Measurements from ENCODE around the gene DHRS11. TPM values are rescaled to one million over a fixed set of nuclear protein-coding genes. Genes with fewer than 3 reads are reported as not detected.

Gene DHRS11
- total RNA-seq, 1 experiment from 2014 or later = 38.6 TPM

DNA sequence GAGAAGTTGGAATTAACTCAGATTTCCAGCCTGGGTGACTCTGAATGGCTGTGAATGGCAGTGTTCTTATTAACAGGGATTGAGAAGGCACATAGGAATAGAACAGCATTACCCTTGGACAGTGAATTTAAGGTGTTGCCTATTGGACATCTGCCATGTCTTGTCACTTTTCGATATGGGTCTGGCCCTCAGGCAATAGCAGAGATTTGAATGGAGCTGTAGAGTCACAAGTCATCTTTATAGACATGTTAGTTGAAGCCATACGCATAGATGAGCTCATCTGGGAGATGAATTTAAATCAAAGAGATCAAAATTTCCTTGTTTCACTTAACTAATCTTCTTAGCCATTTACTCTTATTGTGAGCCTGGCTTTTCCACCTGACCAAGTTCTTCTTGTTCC, 14.9 kb upstream of the DHRS11 start:
- DNase-seq = no peak
- Histone ChIP-seq H3K4me3 (ENCODE audit: insufficient read depth, low read depth, low read length) (no peak overlapping the region), H3K36me3 (replicated peaks; ENCODE audit: control insufficient read depth, insufficient read depth, low read length) (peaks cover 11% of the 10 kb centered on the region), H3K27me3 (ENCODE audit: control insufficient read depth, insufficient read depth, low read length) (no peaks in the 10 kb centered on the region)

- H3K4me3 ChIP-seq (ENCODE audit: insufficient read depth, low read depth, low read length) = no peak overlapping the region
- H3K36me3 ChIP-seq (replicated peaks; ENCODE audit: control insufficient read depth, insufficient read depth, low read length) = peaks cover 12% of the 10 kb centered on the region
- no peaks in the 10 kb centered on the region for H3K27me3 ChIP-seq (ENCODE audit: control insufficient read depth, insufficient read depth, low read length)
- DNase-seq = no peak
Measured at GRCh38 chr17:36578671-36579070, 13.0 kb upstream of the DHRS11 start.

DNA sequence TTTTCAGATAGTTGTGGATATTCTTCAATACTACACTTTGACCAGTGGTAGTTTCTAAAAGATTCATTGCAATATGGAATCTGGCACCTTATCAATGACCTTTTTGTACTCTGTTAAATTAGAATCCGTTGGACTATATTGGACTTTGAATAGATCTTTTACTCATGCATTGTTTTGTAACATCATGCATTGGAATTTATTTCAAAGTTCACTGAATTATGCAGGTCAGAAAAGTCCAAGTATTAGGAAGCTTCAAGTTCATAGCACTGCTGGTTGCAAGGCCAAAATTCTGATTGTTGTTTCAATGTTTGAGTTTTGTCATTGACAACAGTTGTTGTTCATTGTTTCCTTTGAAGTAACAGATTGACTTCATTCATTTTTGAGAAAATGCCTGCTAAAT, 7.9 kb upstream of the DHRS11 start:
- DNase-seq = no peak
- Histone ChIP-seq H3K36me3 (replicated peaks; ENCODE audit: control insufficient read depth, insufficient read depth, low read length) (peaks cover 14% of the 10 kb centered on the region), H3K4me3 (ENCODE audit: insufficient read depth, low read depth, low read length) (no peak overlapping the region), H3K27me3 (ENCODE audit: control insufficient read depth, insufficient read depth, low read length) (no peaks in the 10 kb centered on the region)

DNA sequence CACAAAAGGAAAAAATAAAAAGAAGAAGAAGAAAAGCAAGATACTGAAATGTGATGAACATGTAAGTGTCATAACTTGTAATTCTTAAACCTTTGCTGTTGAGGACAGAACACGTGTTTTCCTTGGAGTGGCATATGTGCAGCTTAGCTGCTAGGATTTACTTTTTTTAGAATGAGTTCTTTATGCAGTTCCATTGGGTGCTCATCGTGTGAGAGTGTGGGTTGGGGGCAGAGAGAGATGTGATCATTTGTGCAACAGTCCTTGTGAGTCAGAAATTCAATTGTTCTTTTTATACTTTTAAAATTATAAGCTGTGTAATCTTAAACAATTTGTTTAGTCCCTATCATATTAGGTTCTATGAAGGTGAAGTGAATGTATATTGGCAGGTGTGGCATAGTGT, 5.5 kb upstream of the DHRS11 start:
- Histone ChIP-seq H3K4me3 (ENCODE audit: insufficient read depth, low read depth, low read length) (no peak overlapping the region), H3K27me3 (ENCODE audit: control insufficient read depth, insufficient read depth, low read length) (no peaks in the 10 kb centered on the region), H3K36me3 (replicated peaks; ENCODE audit: control insufficient read depth, insufficient read depth, low read length) (peaks cover 10% of the 10 kb centered on the region)
- DNase-seq = no peak

DNA sequence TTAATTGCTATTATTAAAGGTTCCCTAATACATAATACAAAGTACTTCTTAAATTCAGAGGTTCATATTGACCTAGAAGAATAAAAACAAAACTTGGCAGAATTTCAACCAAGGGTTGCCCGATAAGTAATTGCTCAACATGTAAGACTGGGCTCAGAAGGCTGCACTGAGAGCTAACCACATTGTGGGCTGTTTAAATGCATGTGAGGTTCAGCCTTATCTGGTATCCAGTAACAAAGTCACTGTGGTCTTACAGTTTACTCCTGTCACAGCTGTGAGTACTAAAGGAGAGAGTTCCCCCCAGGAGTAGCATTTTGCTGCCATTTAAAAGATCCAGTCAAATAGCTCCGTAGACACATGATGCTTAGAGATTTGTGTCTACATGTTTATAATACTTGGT, 1.6 kb upstream of the DHRS11 start:
- H3K36me3 ChIP-seq (replicated peaks; ENCODE audit: control insufficient read depth, insufficient read depth, low read length) = peaks cover 8% of the 10 kb centered on the region
- no peak overlapping the region for H3K4me3 ChIP-seq (ENCODE audit: insufficient read depth, low read depth, low read length)
- no peak for DNase-seq
- H3K27me3 ChIP-seq (ENCODE audit: control insufficient read depth, insufficient read depth, low read length) = no peaks in the 10 kb centered on the region

- Histone ChIP-seq H3K27me3 (ENCODE audit: control insufficient read depth, insufficient read depth, low read length) (no peaks in the 10 kb centered on the region), H3K36me3 (replicated peaks; ENCODE audit: control insufficient read depth, insufficient read depth, low read length) (peaks cover 5% of the 10 kb centered on the region), H3K4me3 (ENCODE audit: insufficient read depth, low read depth, low read length) (peak overlapping the region; percentile 79)
- DNase-seq = peak; percentile 87
Measured at GRCh38 chr17:36592316-36592715, 637 bp downstream of the DHRS11 start.

DNA sequence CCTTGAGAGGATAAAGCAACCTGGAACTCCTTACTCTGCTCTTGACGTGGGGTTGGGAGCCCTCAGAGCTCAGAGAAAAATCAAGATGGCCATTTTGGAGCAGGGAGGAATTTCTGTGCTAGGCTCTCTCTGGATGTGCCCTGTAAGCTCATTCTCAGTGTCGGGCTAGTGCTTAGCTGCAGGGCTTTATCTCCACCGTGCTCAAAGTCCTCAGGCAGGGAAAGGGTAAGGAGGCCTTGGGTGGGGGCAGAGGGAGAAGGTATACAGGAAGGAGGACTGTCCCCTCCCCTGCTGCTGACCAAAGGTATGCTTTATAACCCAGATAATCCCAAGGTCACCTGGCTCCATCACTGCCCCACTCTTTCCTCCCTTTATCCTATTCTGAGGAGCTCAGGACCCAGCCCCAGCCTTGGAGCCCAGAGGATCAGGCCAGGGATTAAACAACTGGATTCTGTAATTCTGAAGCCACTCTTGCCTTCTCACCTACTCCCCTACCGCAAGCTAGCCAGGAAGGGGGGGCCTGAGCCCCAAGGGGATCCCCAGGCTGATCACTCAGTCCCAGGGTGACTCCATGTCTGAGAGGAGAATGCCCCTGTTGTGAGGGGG, 1.1 kb downstream of the DHRS11 start:
- DNase-seq = peak; percentile 47
- no peaks in the 10 kb centered on the region for H3K27me3 ChIP-seq (ENCODE audit: control insufficient read depth, insufficient read depth, low read length)
- peak overlapping the region; percentile 79 for H3K4me3 ChIP-seq (ENCODE audit: insufficient read depth, low read depth, low read length)
- H3K36me3 ChIP-seq (replicated peaks; ENCODE audit: control insufficient read depth, insufficient read depth, low read length) = peaks cover 5% of the 10 kb centered on the region

GRCh38 chr17:36593656-36594316, 2.1 kb downstream of the DHRS11 start:
- H3K27me3 ChIP-seq (ENCODE audit: control insufficient read depth, insufficient read depth, low read length) = no peaks in the 10 kb centered on the region
- H3K4me3 ChIP-seq (ENCODE audit: insufficient read depth, low read depth, low read length) = no peak overlapping the region
- H3K36me3 ChIP-seq (replicated peaks; ENCODE audit: control insufficient read depth, insufficient read depth, low read length) = peaks cover 9% of the 10 kb centered on the region

DNA sequence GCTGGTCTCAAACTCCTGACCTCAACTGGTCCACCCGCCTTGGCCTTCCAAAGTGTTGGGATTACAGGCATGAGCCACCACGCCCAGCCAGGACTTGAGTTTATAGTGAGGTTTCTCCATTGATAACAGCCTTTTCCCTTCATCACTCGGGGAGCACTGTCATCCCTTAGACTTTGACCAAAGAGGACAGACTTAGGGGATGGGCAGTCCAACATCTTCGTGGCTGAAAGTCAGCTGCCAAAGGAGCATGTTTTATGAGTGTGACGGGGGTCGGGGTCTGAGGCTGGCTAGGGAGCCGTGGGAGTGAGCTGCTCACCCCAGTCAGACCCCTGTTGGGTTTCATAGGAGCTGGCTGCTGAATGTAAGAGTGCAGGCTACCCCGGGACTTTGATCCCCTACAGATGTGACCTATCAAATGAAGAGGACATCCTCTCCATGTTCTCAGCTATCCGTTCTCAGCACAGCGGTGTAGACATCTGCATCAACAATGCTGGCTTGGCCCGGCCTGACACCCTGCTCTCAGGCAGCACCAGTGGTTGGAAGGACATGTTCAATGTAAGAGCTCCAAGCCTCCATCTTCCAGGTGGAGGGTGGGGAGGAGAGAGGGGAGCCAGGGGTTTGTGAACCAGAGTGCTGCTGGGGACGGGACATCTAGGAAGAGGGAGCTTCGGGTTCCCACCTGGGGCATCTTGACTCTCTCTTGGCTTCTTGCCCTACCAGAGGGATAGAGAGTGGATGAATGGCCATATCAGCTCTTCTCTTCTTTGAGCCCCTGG, 3.1 kb downstream of the DHRS11 start:
- no peak for DNase-seq
- H3K36me3 ChIP-seq (replicated peaks; ENCODE audit: control insufficient read depth, insufficient read depth, low read length) = peaks cover 9% of the 10 kb centered on the region
- no peak overlapping the region for H3K4me3 ChIP-seq (ENCODE audit: insufficient read depth, low read depth, low read length)
- H3K27me3 ChIP-seq (ENCODE audit: control insufficient read depth, insufficient read depth, low read length) = no peaks in the 10 kb centered on the region

More at GRCh38 chr17:36593656-36594316, 2.1 kb downstream of the DHRS11 start:
- no peak for DNase-seq

GRCh38 chr17:36597226-36597625, 5.5 kb downstream of the DHRS11 start:
- H3K4me3 ChIP-seq (ENCODE audit: insufficient read depth, low read depth, low read length) = no peak overlapping the region
- H3K36me3 ChIP-seq (replicated peaks; ENCODE audit: control insufficient read depth, insufficient read depth, low read length) = peaks cover 9% of the 10 kb centered on the region
- no peaks in the 10 kb centered on the region for H3K27me3 ChIP-seq (ENCODE audit: control insufficient read depth, insufficient read depth, low read length)
- DNase-seq = no peak

DNA sequence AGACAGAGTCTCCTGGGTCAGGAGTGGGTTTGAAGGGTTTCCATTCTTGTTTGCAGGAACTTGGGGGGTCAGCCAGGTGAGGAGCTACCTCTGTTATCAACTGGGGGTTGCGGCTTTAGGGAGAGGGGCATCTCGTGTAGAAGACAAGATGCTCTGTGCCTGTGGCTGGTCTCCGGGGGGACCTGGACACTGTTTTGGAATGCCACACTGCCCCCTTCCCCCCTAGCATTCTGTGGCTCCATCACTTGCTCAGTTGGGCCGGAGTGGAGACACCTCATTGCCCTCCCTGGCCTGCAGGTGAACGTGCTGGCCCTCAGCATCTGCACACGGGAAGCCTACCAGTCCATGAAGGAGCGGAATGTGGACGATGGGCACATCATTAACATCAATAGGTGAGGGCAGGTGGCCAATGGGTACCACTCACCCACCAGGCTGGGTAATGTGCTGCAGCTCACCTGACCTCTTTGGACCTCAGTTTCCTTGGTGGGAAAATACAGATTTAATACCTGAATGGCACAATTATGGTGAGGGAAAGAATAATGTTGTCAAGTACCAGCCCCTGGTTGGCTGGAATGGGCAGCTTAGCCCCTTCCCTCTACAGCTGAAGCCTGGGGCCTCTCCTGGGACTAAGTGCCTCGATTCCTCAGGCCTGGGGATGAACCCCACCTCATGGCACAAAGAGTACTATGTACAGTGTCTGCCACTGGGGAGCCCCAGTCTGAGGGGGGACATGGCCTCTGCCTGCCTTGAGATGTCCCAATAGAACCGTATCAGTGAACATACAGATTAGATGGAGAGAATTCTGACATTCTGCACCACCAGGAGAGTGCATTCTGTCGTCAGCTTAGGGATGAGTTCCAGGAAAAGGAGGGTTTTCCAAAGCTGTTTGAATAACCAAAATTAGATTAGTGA, 6.4 kb downstream of the DHRS11 start:
- peaks cover 9% of the 10 kb centered on the region for H3K36me3 ChIP-seq (replicated peaks; ENCODE audit: control insufficient read depth, insufficient read depth, low read length)
- DNase-seq = no peak
- no peaks in the 10 kb centered on the region; the same call in 1 of the 2 replicates for H3K27me3 ChIP-seq (ENCODE audit: control insufficient read depth, insufficient read depth, low read length)
- no peak overlapping the region for H3K4me3 ChIP-seq (ENCODE audit: insufficient read depth, low read depth, low read length)

- Histone ChIP-seq H3K27me3 (ENCODE audit: control insufficient read depth, insufficient read depth, low read length) (no peaks in the 10 kb centered on the region; the same call in 1 of the 2 replicates), H3K36me3 (replicated peaks; ENCODE audit: control insufficient read depth, insufficient read depth, low read length) (peaks cover 9% of the 10 kb centered on the region)
Measured at GRCh38 chr17:36598951-36599401, 7.3 kb downstream of the DHRS11 start.

GRCh38 chr17:36599546-36600250, 8.0 kb downstream of the DHRS11 start:
- DNase-seq = no peak
- Histone ChIP-seq H3K27me3 (ENCODE audit: control insufficient read depth, insufficient read depth, low read length) (no peaks in the 10 kb centered on the region; the same call in 1 of the 2 replicates), H3K36me3 (replicated peaks; ENCODE audit: control insufficient read depth, insufficient read depth, low read length) (peaks cover 9% of the 10 kb centered on the region), H3K4me3 (ENCODE audit: insufficient read depth, low read depth, low read length) (no peak overlapping the region)

More at GRCh38 chr17:36598951-36599401, 7.3 kb downstream of the DHRS11 start:
- no peak for DNase-seq
- H3K4me3 ChIP-seq (ENCODE audit: insufficient read depth, low read depth, low read length) = no peak overlapping the region

Data from H7 (cell line).